Measurements from ENCODE around the gene ZDHHC23. TPM values are rescaled to one million over a fixed set of nuclear protein-coding genes. Genes with fewer than 3 reads are reported as not detected.

ZDHHC23 gene
- total and polyA plus RNA-seq, 2 of the 4 experiments (the other 2 are of a cell fraction) = 0.50 to 0.90 TPM

- ChIA-PET CTCF (no interaction called here), POLR2A (ENCODE audit: unreplicated experiment) (no interaction called here)
- no peak overlapping the region for H3K14ac ChIP-seq (replicated peaks; ENCODE audit: low read depth, low read length)
- no peak overlapping the region for H2BK20ac ChIP-seq (ENCODE audit: low read depth, low read length)
- dilution Hi-C loops (cut with HindIII; ENCODE audit: low sequenced_read_pairs, unreplicated experiment) = no loop called here
- peak overlapping the region; percentile 90 for H2AFZ ChIP-seq (replicated peaks; ENCODE audit: low read length, poor library complexity)
- in situ Hi-C loops (cut with MboI; ENCODE audit: low sequenced_read_pairs) = no loop called here
- peak overlapping the region; percentile 44 for H3K4me3 ChIP-seq (ENCODE audit: insufficient read depth, low read depth, low read length)
- H3K27me3 ChIP-seq (ENCODE audit: control insufficient read depth, insufficient read depth, low read length) = peaks cover 18% of the 10 kb centered on the region
- H3K36me3 ChIP-seq (ENCODE audit: control insufficient read depth, insufficient read depth, low read length) = no peaks in the 10 kb centered on the region
- H3K9ac ChIP-seq (ENCODE audit: low read depth, low read length) = no peak overlapping the region
- DNase-seq = no peak
- intact Hi-C loops (cut with micrococcal nuclease) = no loop called here
- no peaks in the 10 kb centered on the region for H4K20me1 ChIP-seq (ENCODE audit: insufficient read depth, low read length)
- no peaks in the 10 kb centered on the region for H3K9me3 ChIP-seq (ENCODE audit: control insufficient read depth, insufficient read depth, low read length)
- no peak overlapping the region for H4K5ac ChIP-seq (ENCODE audit: low read depth, low read length)
- peak; percentile 44 for ATAC-seq (ENCODE audit: low read depth)
- H3K4me2 ChIP-seq (ENCODE audit: low read depth, low read length) = peak overlapping the region; percentile 78
- H3K79me1 ChIP-seq (ENCODE audit: low read depth in 1 of 2, low read length in 2 of 2) = no peaks in the 10 kb centered on the region
- no peak overlapping the region for H2AK5ac ChIP-seq (ENCODE audit: low read depth, low read length)
- no peak overlapping the region for H4K91ac ChIP-seq (ENCODE audit: insufficient read depth, low read depth, low read length)
- no peak overlapping the region for H3K56ac ChIP-seq (ENCODE audit: extremely low read depth, insufficient read depth, low read length)
- H2BK5ac ChIP-seq (ENCODE audit: low read depth, low read length, poor library complexity, severe bottlenecking) = no peak overlapping the region
- no peak overlapping the region for H3K27ac ChIP-seq (ENCODE audit: insufficient read depth, low read length)
- BruUV-seq (replicated peaks) = no TSS peak
- no peak overlapping the region for H3K23ac ChIP-seq (ENCODE audit: low read depth, low read length)
- no peak overlapping the region for H3K4ac ChIP-seq (ENCODE audit: low read depth, low read length)
- H3K4me1 ChIP-seq (ENCODE audit: control insufficient read depth, insufficient read depth, low read length) = no peaks in the 10 kb centered on the region; the same call in 1 of the 2 replicates
- no peaks in the 10 kb centered on the region for H3K9me1 ChIP-seq (ENCODE audit: insufficient read depth, low read length)
- H4K8ac ChIP-seq (ENCODE audit: low read depth in 2 of 2, low read length in 2 of 2) = no peak overlapping the region
- H3K18ac ChIP-seq (ENCODE audit: low read depth, low read length) = no peak overlapping the region
- no peak overlapping the region for H2BK15ac ChIP-seq (ENCODE audit: low read depth, low read length)
- peak overlapping the region; percentile 76 for H2AK9ac ChIP-seq (replicated peaks; ENCODE audit: low read depth, low read length, poor library complexity)
- H2BK120ac ChIP-seq (ENCODE audit: low read depth, low read length) = no peak overlapping the region
- WGBS, 2 experiments (ENCODE audit: extremely low coverage in 2 of 2, insufficient read length in 1 of 2) = 4% methylated on average over 22 of the region's 65 CpGs; no CpG with 5 or more reads in 1 of the 2 experiments
- TF ChIP-seq NFE2L2 (IDR thresholded peaks at IDR 0.05; ENCODE audit: low read depth, low read length) (no peak), RFX5 (IDR thresholded peaks at IDR 0.05; ENCODE audit: low read depth, low read length) (no peak), MAFK (IDR thresholded peaks at IDR 0.05; ENCODE audit: low read depth, low read length) (no peak), FOS (IDR thresholded peaks at IDR 0.05; ENCODE audit: low read depth, low read length) (no peak), RAD21 (IDR thresholded peaks at IDR 0.05; ENCODE audit: low read length) (no peak), MAZ (IDR thresholded peaks at IDR 0.05; ENCODE audit: borderline replicate concordance, low read depth, low read length) (no peak), MXI1 (IDR thresholded peaks at IDR 0.05; ENCODE audit: borderline replicate concordance, low read depth, low read length) (no peak), SMC3 (IDR thresholded peaks at IDR 0.05; ENCODE audit: low read depth, low read length) (no peak), ELK1 (IDR thresholded peaks at IDR 0.05; ENCODE audit: borderline replicate concordance, low read depth, low read length) (no peak), CEBPB (IDR thresholded peaks at IDR 0.05; ENCODE audit: low read depth, low read length) (no peak), CTCF (conservative IDR thresholded peaks at IDR 0.05; ENCODE audit: low read depth, low read length) (no peak), POLR2A (IDR thresholded peaks at IDR 0.05; ENCODE audit: low read depth, low read length) (no peak), CHD1 (IDR thresholded peaks at IDR 0.05; ENCODE audit: low read depth, low read length) (no peak), USF2 (IDR thresholded peaks at IDR 0.05; ENCODE audit: low read depth, low read length) (no peak), BHLHE40 (IDR thresholded peaks at IDR 0.05; ENCODE audit: low read depth, low read length) (no peak)
These were observed 453 bp downstream of the ZDHHC23 start for GRCh38 chr3:113948015-113948917.

Measured in IMR-90 (cell line).